ENCODE measurements around the gene TBC1D2.
"Not testable (repeated sequence)": the region's sequence is repeated elsewhere in the genome, so short reads cannot be mapped to it uniquely, and the experiment has no call there.

TBC1D2 gene

DNA sequence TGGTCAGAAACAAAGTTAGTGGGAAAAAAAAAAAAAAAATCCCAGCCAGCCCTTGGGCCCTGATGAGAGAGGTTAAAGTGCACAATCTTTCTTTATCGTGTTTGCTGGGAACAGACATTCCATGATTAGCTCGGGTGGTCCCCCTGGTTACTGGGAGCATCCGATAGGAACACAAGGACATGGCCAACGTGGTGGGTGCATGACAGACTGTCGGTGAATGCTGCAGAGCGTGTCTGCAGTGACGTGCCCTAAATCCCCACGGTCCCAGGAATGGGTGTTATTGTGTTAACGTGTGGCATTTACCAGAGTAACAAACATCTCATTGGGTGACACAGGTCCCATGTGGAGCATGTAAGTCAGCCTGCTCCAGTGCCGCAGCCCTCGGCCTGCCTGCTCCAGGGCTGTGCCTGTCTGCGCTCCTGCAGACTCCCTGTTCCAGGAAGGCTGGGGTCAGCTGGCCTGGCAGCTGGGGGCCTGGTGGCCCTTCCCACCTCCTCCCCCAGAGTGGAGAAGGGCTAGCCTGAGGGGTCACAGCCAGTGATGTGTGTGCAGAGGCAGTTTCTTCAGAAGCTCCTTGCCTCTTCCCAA is 34.3 kb upstream of the TBC1D2 start:
- Histone ChIP-seq H3K9me3 (ENCODE audit: control insufficient read depth, insufficient read depth, low read length) (no peaks in the 10 kb centered on the region), H3K4me3 (ENCODE audit: low read depth, low read length) (no peak overlapping the region), H3K27me3 (ENCODE audit: control insufficient read depth, insufficient read depth, low read length) (no peaks in the 10 kb centered on the region), H3K36me3 (ENCODE audit: control insufficient read depth, insufficient read depth, low read length) (no peaks in the 10 kb centered on the region), H3K4me1 (ENCODE audit: control insufficient read depth, insufficient read depth, low read length) (no peaks in the 10 kb centered on the region), H3K9ac (ENCODE audit: low read depth, low read length) (no peak overlapping the region)

DNA sequence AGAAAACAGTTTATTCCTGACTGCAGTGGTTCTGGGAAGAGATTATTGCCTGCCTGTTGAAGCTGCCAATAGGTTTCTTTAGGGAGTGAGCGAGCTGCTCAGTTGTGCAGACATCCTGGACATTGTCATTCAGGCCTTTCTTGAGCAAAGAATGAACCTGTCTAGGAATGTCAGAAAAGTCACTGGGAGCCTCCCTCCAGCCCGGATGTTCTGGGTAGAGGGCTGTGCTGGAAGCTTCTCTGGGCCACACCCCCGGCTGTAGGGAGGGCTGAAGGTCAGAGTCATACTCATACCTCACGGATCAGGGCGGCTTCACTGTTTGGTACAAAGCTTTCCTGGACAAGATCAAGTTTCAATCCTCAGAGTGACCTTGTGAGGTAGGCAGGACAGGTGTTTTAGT is 33.4 kb upstream of the TBC1D2 start:
- no peak overlapping the region for H3K9ac ChIP-seq (ENCODE audit: low read depth, low read length)
- H3K9me3 ChIP-seq (ENCODE audit: control insufficient read depth, insufficient read depth, low read length): no peaks in the 10 kb centered on the region
- no peaks in the 10 kb centered on the region for H3K36me3 ChIP-seq (ENCODE audit: control insufficient read depth, insufficient read depth, low read length)

DNA sequence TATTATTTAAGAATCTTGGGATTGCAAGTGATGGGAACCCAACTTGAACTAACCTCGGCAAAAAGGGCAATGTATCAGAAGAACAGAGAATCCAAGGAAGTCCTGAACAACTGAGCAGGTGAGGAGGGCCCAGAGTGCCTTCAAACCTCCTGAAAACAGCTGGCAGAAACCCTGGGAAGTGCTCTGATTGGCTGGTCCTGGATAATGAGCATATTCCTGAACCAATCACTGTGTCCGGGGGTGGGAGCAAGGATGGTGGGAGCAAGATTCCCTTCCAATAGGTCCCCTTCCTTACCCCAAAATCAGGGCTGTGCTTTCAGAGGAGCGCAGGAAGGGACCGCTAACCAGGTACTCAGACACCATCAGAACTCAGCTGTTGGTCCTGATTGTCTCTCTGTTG is 31.9 kb upstream of the TBC1D2 start:
- H3K27me3 ChIP-seq (ENCODE audit: control insufficient read depth, insufficient read depth, low read length): no peaks in the 10 kb centered on the region
- no peaks in the 10 kb centered on the region for H3K9me3 ChIP-seq (ENCODE audit: control insufficient read depth, insufficient read depth, low read length)
- no peak overlapping the region for H3K9ac ChIP-seq (ENCODE audit: low read depth, low read length)
- no peak overlapping the region for H3K4me3 ChIP-seq (ENCODE audit: low read depth, low read length)
- no peaks in the 10 kb centered on the region for H3K36me3 ChIP-seq (ENCODE audit: control insufficient read depth, insufficient read depth, low read length)
- no peaks in the 10 kb centered on the region for H3K4me1 ChIP-seq (ENCODE audit: control insufficient read depth, insufficient read depth, low read length)

More for the DNA sequence above, 33.4 kb upstream of the TBC1D2 start:
- H3K4me3 ChIP-seq (ENCODE audit: low read depth, low read length): no peak overlapping the region
- H3K4me1 ChIP-seq (ENCODE audit: control insufficient read depth, insufficient read depth, low read length): no peaks in the 10 kb centered on the region
- no peaks in the 10 kb centered on the region for H3K27me3 ChIP-seq (ENCODE audit: control insufficient read depth, insufficient read depth, low read length)

DNA sequence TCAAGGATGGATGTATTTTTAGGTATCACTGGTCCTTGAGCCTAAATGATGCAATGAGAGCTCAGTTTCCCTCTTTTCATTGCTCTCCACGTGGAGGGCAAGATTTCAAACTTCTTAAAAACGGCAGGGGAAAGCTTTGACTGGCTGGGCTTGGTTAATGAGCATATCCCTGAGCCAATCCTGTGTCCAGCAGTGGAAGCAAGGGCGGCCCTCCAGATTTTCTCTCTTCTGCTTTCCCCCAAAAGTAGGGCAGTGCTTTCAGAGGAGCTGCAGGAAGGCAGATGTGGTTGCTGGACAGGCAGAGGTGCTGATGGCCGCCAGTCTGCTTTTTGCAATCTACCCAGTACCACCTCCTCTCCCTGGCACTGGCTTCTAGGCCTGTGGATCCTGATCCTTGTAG is 30.0 kb upstream of the TBC1D2 start:
- Histone ChIP-seq H3K4me1 (ENCODE audit: control insufficient read depth, insufficient read depth, low read length) (no peaks in the 10 kb centered on the region), H3K36me3 (ENCODE audit: control insufficient read depth, insufficient read depth, low read length) (no peaks in the 10 kb centered on the region), H3K27me3 (ENCODE audit: control insufficient read depth, insufficient read depth, low read length) (no peaks in the 10 kb centered on the region), H3K9ac (ENCODE audit: low read depth, low read length) (no peak overlapping the region), H3K4me3 (ENCODE audit: low read depth, low read length) (no peak overlapping the region), H3K9me3 (ENCODE audit: control insufficient read depth, insufficient read depth, low read length) (no peaks in the 10 kb centered on the region)

DNA sequence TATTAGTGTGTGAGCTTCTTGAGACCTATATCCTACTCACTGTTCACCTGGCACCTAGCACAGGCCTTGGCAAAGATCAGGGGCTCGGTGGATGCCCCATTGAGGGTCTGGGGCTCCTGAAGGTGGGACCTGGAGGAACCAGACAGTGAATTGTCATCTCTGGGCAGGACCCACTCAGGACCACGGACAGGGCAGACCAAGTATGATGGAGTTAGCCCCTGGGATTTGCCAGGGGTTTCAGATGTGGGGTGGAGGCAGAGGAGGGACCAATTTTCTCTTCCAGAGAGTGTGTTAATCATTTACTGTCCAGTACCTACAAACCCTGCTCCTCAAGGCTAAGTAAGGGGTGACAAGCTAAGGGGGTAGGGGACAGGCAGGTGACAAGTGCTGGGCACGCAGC is 29.3 kb upstream of the TBC1D2 start:
- H3K36me3 ChIP-seq (ENCODE audit: control insufficient read depth, insufficient read depth, low read length): no peaks in the 10 kb centered on the region
- H3K9me3 ChIP-seq (ENCODE audit: control insufficient read depth, insufficient read depth, low read length): no peaks in the 10 kb centered on the region
- no peak overlapping the region for H3K4me3 ChIP-seq (ENCODE audit: low read depth, low read length)
- H3K4me1 ChIP-seq (ENCODE audit: control insufficient read depth, insufficient read depth, low read length): no peaks in the 10 kb centered on the region
- H3K9ac ChIP-seq (ENCODE audit: low read depth, low read length): no peak overlapping the region
- H3K27me3 ChIP-seq (ENCODE audit: control insufficient read depth, insufficient read depth, low read length): no peaks in the 10 kb centered on the region

DNA sequence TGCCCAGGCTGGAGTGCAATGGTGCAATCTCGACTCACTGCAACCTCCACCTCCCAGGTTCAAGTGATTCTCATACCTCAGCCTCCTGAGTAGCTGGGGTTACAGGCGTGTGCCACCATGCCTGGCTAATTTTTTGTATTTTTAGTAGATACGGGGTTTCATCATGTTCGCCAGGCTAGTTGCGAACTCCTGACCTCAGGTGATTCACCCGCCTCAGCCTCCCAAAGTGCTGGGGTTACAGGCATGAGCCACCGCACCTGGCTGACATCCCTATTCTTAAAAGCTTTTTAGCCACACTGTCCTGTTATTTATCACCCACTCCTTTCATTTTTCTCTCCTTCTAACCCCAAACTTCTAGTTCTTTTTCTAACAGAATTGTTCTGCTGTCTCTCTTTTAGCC is 27.7 kb upstream of the TBC1D2 start:
- H3K9ac ChIP-seq (ENCODE audit: low read depth, low read length); H3K9me3 ChIP-seq (ENCODE audit: control insufficient read depth, insufficient read depth, low read length); H3K27me3 ChIP-seq (ENCODE audit: control insufficient read depth, insufficient read depth, low read length); H3K36me3 ChIP-seq (ENCODE audit: control insufficient read depth, insufficient read depth, low read length); H3K4me3 ChIP-seq (ENCODE audit: low read depth, low read length); H3K4me1 ChIP-seq (ENCODE audit: control insufficient read depth, insufficient read depth, low read length): not testable (repeated sequence)

DNA sequence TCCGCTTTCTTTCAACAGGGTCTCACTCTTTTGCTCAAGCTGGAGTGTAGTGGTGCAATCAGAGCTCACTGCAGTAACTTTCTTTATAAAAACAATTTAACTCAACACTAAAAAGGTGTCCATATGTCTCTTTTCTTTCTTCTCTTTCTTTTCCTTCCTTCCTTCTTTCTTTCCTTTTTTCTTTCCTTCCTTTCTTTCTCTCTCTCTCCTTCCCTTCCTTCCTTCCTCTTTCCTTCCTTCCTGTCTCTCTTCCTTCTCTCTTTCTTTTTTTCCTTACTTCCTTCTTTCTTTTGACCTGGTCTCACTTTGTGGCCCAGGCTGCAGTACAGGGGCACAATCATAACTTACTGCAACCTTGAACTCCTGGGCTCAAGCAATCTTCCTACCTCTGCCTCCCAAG is 25.8 kb upstream of the TBC1D2 start:
- Histone ChIP-seq H3K4me1 (ENCODE audit: control insufficient read depth, insufficient read depth, low read length) (no peaks in the 10 kb centered on the region), H3K36me3 (ENCODE audit: control insufficient read depth, insufficient read depth, low read length) (no peaks in the 10 kb centered on the region), H3K9ac (ENCODE audit: low read depth, low read length) (no peak overlapping the region), H3K4me3 (ENCODE audit: low read depth, low read length) (no peak overlapping the region), H3K9me3 (ENCODE audit: control insufficient read depth, insufficient read depth, low read length) (no peaks in the 10 kb centered on the region), H3K27me3 (ENCODE audit: control insufficient read depth, insufficient read depth, low read length) (no peaks in the 10 kb centered on the region)

DNA sequence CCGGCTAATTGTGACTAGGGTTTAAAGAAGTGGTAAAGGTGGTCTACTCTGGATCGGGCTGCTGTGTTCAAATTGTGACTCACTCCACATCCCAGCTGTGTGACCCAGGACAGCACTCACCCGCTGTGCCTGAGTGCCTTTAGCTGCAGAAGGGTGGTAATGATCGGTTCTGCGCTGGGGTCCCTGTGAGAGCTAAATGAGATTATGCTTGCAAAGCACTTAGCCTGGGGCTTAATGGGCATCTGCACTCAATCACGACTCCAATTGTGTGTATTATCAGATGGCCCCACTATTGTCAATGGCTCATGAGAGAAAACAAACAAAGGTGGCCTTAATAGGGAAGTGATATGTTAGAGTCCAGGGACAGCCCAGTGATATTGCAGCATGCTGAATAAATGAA is 25.1 kb upstream of the TBC1D2 start:
- no peak overlapping the region for H3K9ac ChIP-seq (ENCODE audit: low read depth, low read length)
- no peaks in the 10 kb centered on the region for H3K36me3 ChIP-seq (ENCODE audit: control insufficient read depth, insufficient read depth, low read length)
- H3K9me3 ChIP-seq (ENCODE audit: control insufficient read depth, insufficient read depth, low read length): no peaks in the 10 kb centered on the region
- no peaks in the 10 kb centered on the region for H3K27me3 ChIP-seq (ENCODE audit: control insufficient read depth, insufficient read depth, low read length)
- H3K4me1 ChIP-seq (ENCODE audit: control insufficient read depth, insufficient read depth, low read length): no peaks in the 10 kb centered on the region
- H3K4me3 ChIP-seq (ENCODE audit: low read depth, low read length): no peak overlapping the region

DNA sequence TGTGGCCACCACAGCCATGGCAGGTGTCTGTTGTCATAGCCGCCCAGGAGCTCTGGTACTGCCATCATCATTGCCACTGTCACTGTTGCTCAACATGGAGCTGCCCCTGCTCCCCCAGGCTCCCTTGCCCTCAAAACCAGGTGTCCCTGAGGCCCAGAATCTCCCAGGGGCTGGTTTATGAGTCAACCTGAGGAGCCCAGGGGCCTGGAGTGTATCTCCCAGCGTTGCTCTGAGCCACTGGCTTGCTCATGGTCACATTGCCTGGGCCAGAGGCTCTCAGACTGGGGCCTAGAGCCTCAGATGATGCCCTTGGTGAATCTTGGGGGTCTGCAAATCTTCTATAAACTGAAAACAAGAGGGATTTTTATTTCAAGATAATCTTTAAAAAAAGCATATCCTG is 24.7 kb upstream of the TBC1D2 start:
- Histone ChIP-seq H3K9ac (ENCODE audit: low read depth, low read length) (no peak overlapping the region), H3K36me3 (ENCODE audit: control insufficient read depth, insufficient read depth, low read length) (no peaks in the 10 kb centered on the region), H3K4me1 (ENCODE audit: control insufficient read depth, insufficient read depth, low read length) (no peaks in the 10 kb centered on the region), H3K9me3 (ENCODE audit: control insufficient read depth, insufficient read depth, low read length) (no peaks in the 10 kb centered on the region), H3K4me3 (ENCODE audit: low read depth, low read length) (no peak overlapping the region), H3K27me3 (ENCODE audit: control insufficient read depth, insufficient read depth, low read length) (no peaks in the 10 kb centered on the region)

DNA sequence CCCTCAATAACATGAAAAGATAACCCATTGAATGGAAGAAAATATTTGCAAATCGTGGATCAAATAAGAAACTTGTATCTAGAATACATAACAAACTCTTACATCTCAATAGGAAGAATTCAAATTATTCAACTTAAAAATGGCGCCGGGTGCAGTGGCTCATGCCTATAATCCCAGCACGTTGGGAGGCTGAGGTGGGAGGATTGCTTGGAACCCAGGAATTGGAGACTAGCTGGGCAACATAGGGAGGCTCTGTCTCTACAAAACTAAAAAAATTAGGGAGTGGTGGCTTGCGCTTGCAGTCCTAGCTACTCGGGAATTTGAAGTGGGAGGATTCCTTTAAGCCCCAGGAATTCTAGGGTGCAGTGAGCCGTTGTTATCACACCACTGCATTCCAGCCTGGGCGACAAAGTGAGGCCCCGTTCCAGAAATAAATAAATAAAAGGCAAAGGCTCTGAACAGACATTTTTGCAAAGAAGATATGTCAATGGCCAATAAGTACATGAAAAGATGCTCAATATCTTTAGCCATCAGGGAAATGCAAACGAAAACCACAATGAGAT is 21.5 kb upstream of the TBC1D2 start:
- Histone ChIP-seq H3K9ac (ENCODE audit: low read depth, low read length) (no peak overlapping the region), H3K36me3 (ENCODE audit: control insufficient read depth, insufficient read depth, low read length) (no peaks in the 10 kb centered on the region), H3K9me3 (ENCODE audit: control insufficient read depth, insufficient read depth, low read length) (no peaks in the 10 kb centered on the region), H3K4me3 (ENCODE audit: low read depth, low read length) (no peak overlapping the region), H3K27me3 (ENCODE audit: control insufficient read depth, insufficient read depth, low read length) (no peaks in the 10 kb centered on the region), H3K4me1 (ENCODE audit: control insufficient read depth, insufficient read depth, low read length) (no peaks in the 10 kb centered on the region)

DNA sequence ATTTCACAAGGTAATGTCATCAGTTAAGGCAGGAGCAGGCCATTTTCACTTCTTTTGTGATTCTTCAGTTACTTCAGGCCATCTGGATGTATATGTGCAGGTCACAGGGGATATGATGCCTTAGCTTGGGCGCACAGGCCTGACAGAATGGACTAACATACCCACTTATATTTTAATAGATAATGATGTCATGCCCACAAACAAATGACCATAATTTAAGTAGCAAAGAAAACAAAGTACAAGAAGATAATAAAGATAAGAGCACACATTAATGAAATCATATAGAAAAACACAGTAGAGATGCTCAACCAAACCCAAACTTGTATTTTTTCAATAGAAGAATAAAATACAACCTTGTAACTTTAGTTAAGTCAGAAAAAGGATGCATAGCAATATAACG is 19.7 kb upstream of the TBC1D2 start:
- Histone ChIP-seq H3K4me1 (ENCODE audit: control insufficient read depth, insufficient read depth, low read length) (no peaks in the 10 kb centered on the region), H3K4me3 (ENCODE audit: low read depth, low read length) (no peak overlapping the region), H3K9ac (ENCODE audit: low read depth, low read length) (no peak overlapping the region), H3K27me3 (ENCODE audit: control insufficient read depth, insufficient read depth, low read length) (no peaks in the 10 kb centered on the region), H3K9me3 (ENCODE audit: control insufficient read depth, insufficient read depth, low read length) (no peaks in the 10 kb centered on the region), H3K36me3 (ENCODE audit: control insufficient read depth, insufficient read depth, low read length) (no peaks in the 10 kb centered on the region)

DNA sequence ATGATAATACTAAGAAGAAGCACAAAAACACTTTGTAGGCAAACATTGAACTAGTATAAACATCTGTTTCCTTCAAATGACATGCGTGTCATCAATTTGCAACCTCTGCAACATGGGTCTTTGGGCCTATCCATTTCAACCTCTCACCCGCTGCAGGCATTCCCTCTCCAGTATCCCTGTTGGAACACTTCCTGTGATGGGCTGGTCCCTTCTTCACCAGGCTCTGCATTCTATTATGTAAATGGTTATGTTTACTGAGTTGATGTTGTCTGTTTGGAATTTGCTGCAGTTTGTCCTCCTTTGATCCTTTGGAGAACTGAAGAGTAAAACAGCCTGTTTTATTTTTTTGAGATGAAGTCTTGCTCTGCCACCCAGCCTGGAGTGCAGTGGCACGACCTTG is 16.6 kb upstream of the TBC1D2 start:
- H3K36me3 ChIP-seq (ENCODE audit: control insufficient read depth, insufficient read depth, low read length): no peaks in the 10 kb centered on the region
- H3K4me1 ChIP-seq (ENCODE audit: control insufficient read depth, insufficient read depth, low read length): no peaks in the 10 kb centered on the region
- H3K4me3 ChIP-seq (ENCODE audit: low read depth, low read length): no peak overlapping the region
- no peak overlapping the region for H3K9ac ChIP-seq (ENCODE audit: low read depth, low read length)
- H3K27me3 ChIP-seq (ENCODE audit: control insufficient read depth, insufficient read depth, low read length): no peaks in the 10 kb centered on the region
- H3K9me3 ChIP-seq (ENCODE audit: control insufficient read depth, insufficient read depth, low read length): no peaks in the 10 kb centered on the region
